Pancreas (tissue), 10 donors: ENCODE data around the gene PROM2. TPM values are rescaled to one million over a fixed set of nuclear protein-coding genes. Genes with fewer than 3 reads are reported as not detected.
A peak's percentile ranks its signal among the peaks of the same experiment; 100 is the strongest.

Experiments used
- ATAC-seq, 4 donors: fragments of 200-7000 bp; cut with Tn5 transposase; one replicate each; pipeline versions ENCODE4 v1.8.0 to v1.9.1; 2020; ENCODE audit warnings: mild to moderate bottlenecking in 4 of 4, moderate library complexity in 4 of 4
- DNase-seq, 6 donors: peaks; one replicate each; pipeline ENCODE4 v3.0.0-alpha.2; 2020
- FAIRE-seq: peaks from 2 replicates; lab custom pipeline; 2012; peaks lifted over from hg19 to GRCh38; lab: Jason Lieb, UNC
- H3K27ac ChIP-seq, 4 donors: fragments of 200-600 bp; sonication (generic); 1 replicate in 3 of 4; 2 replicates in 1 of 4; pipeline versions ENCODE4 v1.5.0 to v1.8.0; 2020
- H3K27me3 ChIP-seq, 4 donors: fragments of 200-600 bp; one replicate each; pipeline ENCODE4 v1.8.0; 2021
- H3K36me3 ChIP-seq, 3 donors: fragments of 200-600 bp; sonication (generic) in 1 of 3; one replicate each; pipeline versions ENCODE4 v1.5.0 to v1.8.0; 2020 to 2021
- H3K4me1 ChIP-seq, 3 donors: fragments of 200-600 bp; one replicate each; pipeline ENCODE4 v1.8.0; 2021
- H3K4me3 ChIP-seq, 4 donors: fragments of 200-600 bp; sonication (generic) in 2 of 4; one replicate each; pipeline versions ENCODE4 v1.5.0 to v1.8.0; 2020 to 2021
- H3K9me3 ChIP-seq, 4 donors: fragments of 200-600 bp; one replicate each; pipeline ENCODE4 v1.8.0; 2021
- WGBS, 2 donors: extraction: QIAGEN DNeasy Blood & Tissue Kit; methylation state at CpG; one replicate each; pipeline ENCODE4 v1.1.7; 2013; 5-methylcytosine and 5-hydroxymethylcytosine counted together
- intact Hi-C, 3 donors: fragments of 100-400 bp; cut with DNase I; formaldehyde crosslinking; loops; one replicate each; pipeline versions ENCODE4 v1.11.1 to v1.14.2; 2022
- polyA plus RNA-seq, 2 donors: library from polyadenylated mRNA; stranded (reverse); fragments of 200-250 nt; gene quantifications; one replicate each; pipeline ENCODE4 v1.2.3, GENCODE V29; 2013
- total RNA-seq, 6 donors: library from RNA; stranded (reverse); fragmentation: NEBNext Ultra II Directional in 4 of 6; extraction: Animal tissue kit (Norgen Biotek cat#: 25700) in 4 of 6; gene quantifications; one replicate each; pipeline versions ENCODE4 v1.2.1 to v1.2.4, GENCODE V29; 2021 to 2023
- TF ChIP-seq, protein P1 (sequence below), 4 donors: fragments of 200-600 bp; sonication (generic) in 3 of 4; IDR thresholded peaks; one replicate each; pipeline versions ENCODE4 v1.5.0 to v1.8.0; 2021; ENCODE audit warnings: antibody characterized with exemption in 4 of 4
- donor health status: healthy with polysubstance abuse.
- donor health status: DM: no; HTN: no; CAD: no; lungs with moderate emphysema.
- donor health status: DM: no; HTN: no; CAD: no.
- donor health status: control.
- donor health status: control.
- donor health status: Bipolar disorder and iron deficiency.
- donor health status: DM: yes; HTN: yes; CAD: no.
- donor health status: DM: no; HTN: no; CAD: no.
- donor health status: DM: no; HTN: no; CAD: no.
- donor health status: DM: yes; HTN: yes; CAD: no.

PROM2 gene
- total and polyA plus RNA-seq, 8 donors = 8.3 to 20.4 (median 12.5) TPM

DNA sequence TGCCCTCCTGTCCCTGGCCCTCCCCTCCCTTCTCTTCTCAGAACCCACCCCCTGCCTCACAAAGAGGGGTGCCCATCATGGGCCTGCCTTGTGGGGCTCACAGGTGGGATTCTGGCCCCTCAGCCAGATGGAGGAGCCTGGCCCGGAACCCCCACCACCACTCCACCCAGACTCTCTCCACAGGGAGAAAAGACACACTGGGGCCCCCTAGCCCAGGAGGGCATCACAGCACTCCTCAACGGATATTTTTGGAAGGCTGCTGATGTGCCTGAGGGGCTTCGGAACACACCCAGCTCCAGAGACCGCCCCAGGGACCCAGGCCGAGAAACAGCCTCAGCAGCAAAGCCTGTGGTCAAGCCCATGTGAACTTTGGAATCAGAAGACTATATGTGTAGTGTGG lies 32.8 kb downstream of the PROM2 start:
- no peak for ATAC-seq
- no peak for DNase-seq
- FAIRE-seq = no peak
- WGBS, 2 donors = 85 to 92% methylated on average over 5 of the region's 5 CpGs
- Histone ChIP-seq H3K27ac (no peak overlapping the region), H3K4me1 (peaks cover 13 to 31% (median 14%) of the 10 kb centered on the region in 3 donors), H3K9me3 (no peaks in the 10 kb centered on the region), H3K27me3 (no peaks in the 10 kb centered on the region), H3K4me3 (no peak overlapping the region), H3K36me3 (no peaks in the 10 kb centered on the region)
- TF ChIP-seq, protein P1, sequence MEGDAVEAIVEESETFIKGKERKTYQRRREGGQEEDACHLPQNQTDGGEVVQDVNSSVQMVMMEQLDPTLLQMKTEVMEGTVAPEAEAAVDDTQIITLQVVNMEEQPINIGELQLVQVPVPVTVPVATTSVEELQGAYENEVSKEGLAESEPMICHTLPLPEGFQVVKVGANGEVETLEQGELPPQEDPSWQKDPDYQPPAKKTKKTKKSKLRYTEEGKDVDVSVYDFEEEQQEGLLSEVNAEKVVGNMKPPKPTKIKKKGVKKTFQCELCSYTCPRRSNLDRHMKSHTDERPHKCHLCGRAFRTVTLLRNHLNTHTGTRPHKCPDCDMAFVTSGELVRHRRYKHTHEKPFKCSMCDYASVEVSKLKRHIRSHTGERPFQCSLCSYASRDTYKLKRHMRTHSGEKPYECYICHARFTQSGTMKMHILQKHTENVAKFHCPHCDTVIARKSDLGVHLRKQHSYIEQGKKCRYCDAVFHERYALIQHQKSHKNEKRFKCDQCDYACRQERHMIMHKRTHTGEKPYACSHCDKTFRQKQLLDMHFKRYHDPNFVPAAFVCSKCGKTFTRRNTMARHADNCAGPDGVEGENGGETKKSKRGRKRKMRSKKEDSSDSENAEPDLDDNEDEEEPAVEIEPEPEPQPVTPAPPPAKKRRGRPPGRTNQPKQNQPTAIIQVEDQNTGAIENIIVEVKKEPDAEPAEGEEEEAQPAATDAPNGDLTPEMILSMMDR (IDR thresholded peaks at IDR 0.05) = no peak
- intact Hi-C loops = no loop called here

DNA sequence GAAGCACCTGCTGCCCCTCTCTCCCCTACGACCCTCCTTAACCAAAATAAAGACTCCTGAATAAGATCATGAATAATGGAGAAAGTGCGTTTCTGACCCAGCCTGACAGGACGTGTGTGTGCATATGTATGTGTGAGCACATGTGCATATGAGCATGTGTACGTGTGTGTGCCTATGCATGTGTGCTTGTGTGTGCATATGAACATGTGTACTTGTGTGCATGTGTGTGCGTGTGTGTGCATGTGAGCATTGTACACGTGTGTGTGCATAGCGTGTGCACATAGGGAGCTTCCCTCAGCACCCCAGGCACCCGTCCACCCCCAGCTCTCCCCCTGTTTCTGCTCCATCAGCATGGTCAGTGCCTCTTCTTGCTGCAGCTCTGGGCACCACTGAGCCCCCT lies 33.6 kb downstream of the PROM2 start:
- 80 to 85% methylated on average over 8 of the region's 8 CpGs for WGBS, 2 donors
- Histone ChIP-seq H3K36me3 (no peaks in the 10 kb centered on the region), H3K27ac (no peak overlapping the region), H3K27me3 (no peaks in the 10 kb centered on the region), H3K9me3 (no peaks in the 10 kb centered on the region), H3K4me3 (no peak overlapping the region), H3K4me1 (peaks cover 13 to 31% (median 14%) of the 10 kb centered on the region in 3 donors)
- TF ChIP-seq, protein P1 (IDR thresholded peaks at IDR 0.05) = no peak
- ATAC-seq (no peak), FAIRE-seq (no peak), DNase-seq (no peak)
- intact Hi-C loops = no loop called here

DNA sequence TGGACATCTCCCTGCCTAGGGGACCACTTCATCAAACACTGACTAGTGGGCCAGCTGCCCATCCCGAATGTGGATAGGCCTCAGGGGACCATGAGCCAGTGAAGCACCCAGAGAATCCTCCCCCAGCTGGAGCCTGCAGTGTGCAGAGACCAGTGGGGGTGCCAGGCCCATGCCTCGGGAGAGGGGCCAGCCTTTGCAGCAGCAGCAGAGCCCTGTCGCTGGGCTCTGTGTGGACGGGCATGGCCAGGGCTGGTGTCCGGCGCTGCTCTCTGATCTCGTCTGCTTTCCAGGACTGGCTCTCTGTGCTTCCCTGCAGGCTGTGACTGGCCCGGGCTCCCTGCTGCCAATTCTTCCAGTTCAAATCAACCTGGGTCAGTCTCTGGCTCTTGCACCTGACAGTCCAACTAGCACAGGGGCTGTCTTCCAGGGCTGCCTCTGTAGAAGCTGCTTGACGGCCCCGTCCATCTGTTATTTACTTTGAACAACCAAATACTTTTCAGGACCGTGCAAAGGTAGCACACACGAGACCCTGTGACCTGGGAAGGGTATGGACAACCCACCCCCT lies 34.3 kb downstream of the PROM2 start:
- Histone ChIP-seq H3K4me1 (peaks cover 13 to 30% (median 14%) of the 10 kb centered on the region in 3 donors), H3K36me3 (no peaks in the 10 kb centered on the region), H3K27ac (peak overlapping the region in 1 of 4 donors; percentile 4), H3K4me3 (no peak overlapping the region), H3K9me3 (no peaks in the 10 kb centered on the region), H3K27me3 (no peaks in the 10 kb centered on the region)
- intact Hi-C loops = no loop called here
- ATAC-seq (no peak), FAIRE-seq (no peak), DNase-seq (no peak)
- TF ChIP-seq, protein P1 (IDR thresholded peaks at IDR 0.05) = no peak
- WGBS, 2 donors = 67 to 85% methylated on average over 11 to 12 of the region's 12 CpGs

DNA sequence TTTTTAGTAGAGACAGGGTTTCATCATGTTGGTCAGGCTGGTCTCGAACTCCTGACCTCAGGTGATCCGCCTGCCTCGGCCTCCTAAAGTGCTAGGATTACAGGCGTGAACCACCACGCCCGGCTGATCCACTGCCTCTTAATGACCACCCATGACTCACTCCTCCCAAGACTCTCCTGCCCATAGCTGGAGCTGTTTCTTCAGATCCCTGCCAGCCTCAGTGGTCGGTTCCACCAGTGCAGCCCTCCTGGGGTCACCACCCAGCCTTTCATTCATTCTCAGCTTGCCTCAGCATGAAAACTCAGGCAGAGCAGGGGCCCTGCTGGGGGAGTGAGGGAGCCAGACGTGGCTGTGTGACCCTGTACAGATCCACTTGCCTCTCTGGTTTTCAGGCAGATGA lies 35.4 kb downstream of the PROM2 start:
- intact Hi-C loops = no loop called here
- FAIRE-seq (no peak), DNase-seq (no peak), ATAC-seq (no peak)
- Histone ChIP-seq H3K4me1 (peaks cover 8 to 19% (median 13%) of the 10 kb centered on the region in 3 donors), H3K9me3 (no peaks in the 10 kb centered on the region), H3K4me3 (no peak overlapping the region), H3K27ac (no peak overlapping the region), H3K36me3 (no peaks in the 10 kb centered on the region), H3K27me3 (no peaks in the 10 kb centered on the region)
- TF ChIP-seq, protein P1 (IDR thresholded peaks at IDR 0.05) = no peak
- 87 to 94% methylated on average over 8 of the region's 8 CpGs for WGBS, 2 donors

DNA sequence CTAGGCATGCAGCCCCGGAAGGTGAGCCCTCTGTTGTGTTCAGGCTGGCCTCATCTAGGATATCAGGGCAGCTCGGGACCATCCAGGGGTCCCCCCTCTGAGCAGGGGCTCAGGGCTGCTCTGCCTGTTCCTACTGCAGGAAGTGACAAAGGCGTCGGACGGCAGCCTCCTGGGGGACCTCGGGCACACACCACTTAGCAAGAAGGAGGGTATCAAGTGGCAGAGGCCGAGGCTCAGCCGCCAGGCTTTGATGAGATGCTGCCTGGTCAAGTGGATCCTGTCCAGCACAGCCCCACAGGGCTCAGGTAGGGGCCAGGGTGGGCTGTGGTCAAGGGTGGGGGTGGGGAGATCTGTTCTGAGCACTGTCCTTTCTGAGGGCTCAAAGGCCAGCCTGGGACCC lies 36.0 kb downstream of the PROM2 start:
- Histone ChIP-seq H3K27me3 (no peaks in the 10 kb centered on the region), H3K36me3 (no peaks in the 10 kb centered on the region), H3K4me3 (no peak overlapping the region), H3K9me3 (no peaks in the 10 kb centered on the region), H3K4me1 (peaks cover 2 to 13% (median 7%) of the 10 kb centered on the region in 3 donors), H3K27ac (no peak overlapping the region)
- FAIRE-seq (no peak), DNase-seq (peak in 1 of 6 donors; percentile 62), ATAC-seq (no peak)
- intact Hi-C loops = loop anchor here in 1 of 3 donors (5.0 kb wide), 2 partner anchors 33 to 78 kb away; no protein-coding TSS in a partner anchor
- WGBS, 2 donors = 84 to 85% methylated on average over 8 of the region's 8 CpGs
- TF ChIP-seq, protein P1 (IDR thresholded peaks at IDR 0.05) = no peak
